Peyer's patch (tissue), 4 donors: Measurements from ENCODE around the gene ZNF765. TPM values are rescaled to one million over a fixed set of nuclear protein-coding genes. Genes with fewer than 3 reads are reported as not detected.
A peak's percentile ranks its signal among the peaks of the same experiment; 100 is the strongest.

ENCODE experiments used
- DNase-seq, 3 donors: peaks; one replicate each; pipeline ENCODE4 v3.0.0-alpha.2; 2017 to 2019
- H3K27ac ChIP-seq, 4 donors: fragments of 200-600 bp; sonication (generic); one replicate each; pipeline ENCODE4 v1.5.1; 2016 to 2019
- H3K27me3 ChIP-seq, 2 donors: fragments of 200-600 bp; sonication (generic); one replicate each; pipeline ENCODE4 v1.5.1; 2019
- H3K36me3 ChIP-seq, 3 donors: fragments of 200-600 bp; sonication (generic); one replicate each; pipeline ENCODE4 v1.5.1; 2016 to 2019
- H3K4me1 ChIP-seq, 4 donors: fragments of 200-600 bp; sonication (generic); one replicate each; pipeline ENCODE4 v1.5.1; 2016 to 2019
- H3K4me3 ChIP-seq, 4 donors: fragments of 200-600 bp; sonication (generic); 1 replicate in 3 of 4; 2 replicates in 1 of 4; pipeline ENCODE4 v1.5.1; 2016 to 2019; ENCODE audit warnings: mild to moderate bottlenecking in 1 of 4
- H3K9me3 ChIP-seq, 4 donors: fragments of 200-600 bp; sonication (generic); one replicate each; pipeline ENCODE4 v1.5.1; 2016 to 2019; ENCODE audit warnings: mild to moderate bottlenecking in 1 of 4
- CTCF ChIP-seq, 6 experiments: fragments of 450-650 bp in 4 of 6; fragments of 200-600 bp in 2 of 6; sonication (generic) in 1 of 6; IDR thresholded peaks; one replicate each; pipeline ENCODE4 v1.5.1; 2017 to 2019; ENCODE audit warnings: antibody characterized with exemption in 6 of 6, mild to moderate bottlenecking in 3 of 6, moderate library complexity in 1 of 6
- POLR2A ChIP-seq, 2 donors: fragments of 450-650 bp; IDR thresholded peaks; one replicate each; pipeline ENCODE4 v1.5.1; 2017; ENCODE audit warnings: antibody characterized with exemption in 2 of 2, mild to moderate bottlenecking in 2 of 2, moderate library complexity in 2 of 2
- total RNA-seq, 4 donors: library from RNA; depleted of rRNA; stranded (reverse); fragments of >200 nt; gene quantifications; one replicate each; pipeline ENCODE4 v1.1.0, GENCODE V29; 2016

Gene ZNF765
- total RNA-seq, 4 donors from 2014 or later, result 7.5 to 17.1 (median 12.0) TPM

- Histone ChIP-seq H3K27ac (peak overlapping the region; percentile 65 to 82 (median 70)), H3K4me1 (no peaks in the 10 kb centered on the region), H3K36me3 (no peaks in the 10 kb centered on the region), H3K27me3 (no peaks in the 10 kb centered on the region), H3K4me3 (peak overlapping the region; percentile 57 to 81 (median 76)), H3K9me3 (no peaks in the 10 kb centered on the region)
- no peak for TF ChIP-seq POLR2A (IDR thresholded peaks at IDR 0.05)
- TF ChIP-seq CTCF (IDR thresholded peaks at IDR 0.05), result no peak
- DNase-seq, result peak in 1 of 3 donors; percentile 23
Observed at GRCh38 chr19:53365899-53366493, 29.0 kb upstream of the ZNF765 start.

DNA sequence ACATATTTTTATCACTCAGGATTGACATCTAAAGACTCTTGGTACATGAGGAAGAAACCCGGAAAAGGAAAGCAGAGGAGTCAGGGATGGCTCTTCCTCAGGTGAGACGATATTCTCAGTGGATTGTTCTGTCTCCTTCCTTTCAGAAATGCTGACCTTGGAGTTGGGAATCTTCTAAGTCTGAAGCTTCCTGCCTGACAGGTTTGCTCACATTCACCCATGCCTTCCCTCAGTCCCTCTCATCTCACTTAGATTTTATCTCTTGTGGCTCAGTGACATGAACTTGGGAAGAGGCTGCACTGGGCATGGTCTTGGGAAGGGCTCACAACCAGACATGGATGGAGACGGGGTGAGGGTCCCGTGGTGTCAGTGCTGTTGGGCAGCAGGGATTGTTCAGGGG is 22.8 kb upstream of the ZNF765 start:
- Histone ChIP-seq H3K27me3 (no peaks in the 10 kb centered on the region), H3K36me3 (peaks cover 0 to 44% (median 5%) of the 10 kb centered on the region in 3 donors), H3K4me1 (no peaks in the 10 kb centered on the region), H3K4me3 (no peak overlapping the region), H3K27ac (no peak overlapping the region), H3K9me3 (peaks cover 0 to 3% (median 0%) of the 10 kb centered on the region in 4 donors)
- DNase-seq, result no peak
- TF ChIP-seq CTCF (IDR thresholded peaks at IDR 0.05) (no peak), POLR2A (IDR thresholded peaks at IDR 0.05) (no peak)

DNA sequence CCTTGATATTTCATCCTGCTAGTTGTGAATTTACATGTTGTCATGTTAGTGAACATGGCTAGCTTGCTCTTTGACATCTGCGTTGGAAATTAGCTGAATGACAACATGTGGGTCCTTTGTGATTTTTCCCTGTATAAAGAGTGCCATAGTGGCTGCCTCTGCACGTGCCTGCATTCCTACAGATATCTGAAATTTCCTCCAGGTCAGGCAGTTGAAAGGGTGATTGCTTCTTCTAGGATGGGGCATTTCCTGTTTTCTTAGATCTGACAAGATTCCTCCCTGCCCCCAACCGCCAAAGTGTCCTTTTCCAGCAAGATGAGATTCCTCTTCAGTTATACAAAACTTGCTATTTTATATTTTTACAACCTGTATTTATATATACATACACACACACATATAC is 20.7 kb upstream of the ZNF765 start:
- DNase-seq, result no peak
- Histone ChIP-seq H3K4me1 (no peaks in the 10 kb centered on the region), H3K4me3 (no peak overlapping the region), H3K27ac (no peak overlapping the region), H3K36me3 (peaks cover 0 to 65% (median 5%) of the 10 kb centered on the region in 3 donors), H3K27me3 (no peaks in the 10 kb centered on the region), H3K9me3 (peaks cover 0 to 20% (median 4%) of the 10 kb centered on the region in 4 donors)
- TF ChIP-seq POLR2A (IDR thresholded peaks at IDR 0.05) (no peak), CTCF (IDR thresholded peaks at IDR 0.05) (no peak)

DNA sequence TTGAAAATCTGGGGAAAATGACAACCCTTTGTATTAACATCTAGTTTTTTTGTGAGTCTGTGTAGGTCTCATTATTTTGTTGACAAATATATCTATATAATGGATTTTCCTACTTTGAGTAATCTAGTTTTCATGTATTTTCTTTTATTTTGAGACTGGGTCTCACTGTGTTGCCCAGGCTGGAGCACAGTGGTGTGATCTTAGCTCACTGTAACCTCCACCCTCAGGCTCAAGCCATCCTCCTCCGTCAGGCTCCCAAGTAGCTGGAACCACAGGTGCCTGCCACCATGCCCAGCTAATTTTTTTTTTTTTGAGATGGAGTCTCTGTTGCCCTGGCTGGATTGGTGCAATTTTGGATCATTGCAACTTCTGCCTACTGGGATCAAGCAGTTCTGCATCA is 20.2 kb upstream of the ZNF765 start:
- DNase-seq, result no peak
- Histone ChIP-seq H3K36me3 (peaks cover 0 to 70% (median 5%) of the 10 kb centered on the region in 3 donors), H3K27me3 (no peaks in the 10 kb centered on the region), H3K27ac (no peak overlapping the region), H3K4me1 (no peaks in the 10 kb centered on the region), H3K4me3 (no peak overlapping the region), H3K9me3 (peaks cover 0 to 24% (median 4%) of the 10 kb centered on the region in 4 donors)
- TF ChIP-seq POLR2A (IDR thresholded peaks at IDR 0.05) (no peak), CTCF (IDR thresholded peaks at IDR 0.05) (no peak)

DNA sequence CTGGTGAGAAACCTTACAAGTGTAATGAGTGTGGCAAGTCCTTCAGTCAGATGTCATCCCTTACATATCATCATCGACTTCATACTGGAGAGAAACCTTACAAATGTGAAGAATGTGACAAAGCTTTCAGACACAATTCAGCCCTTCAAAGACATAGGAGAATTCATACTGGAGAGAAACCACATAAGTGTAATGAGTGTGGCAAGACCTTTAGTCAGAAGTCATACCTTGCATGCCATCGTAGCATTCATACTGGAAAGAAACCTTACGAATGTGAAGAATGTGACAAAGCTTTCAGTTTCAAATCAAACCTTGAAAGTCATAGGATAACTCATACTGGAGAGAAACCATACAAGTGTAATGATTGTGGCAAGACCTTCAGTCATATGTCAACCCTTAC is 13.6 kb upstream of the ZNF765 start:
- no peak overlapping the region for H3K27ac ChIP-seq
- H3K36me3 ChIP-seq, result peaks cover 4 to 59% (median 12%) of the 10 kb centered on the region in 3 donors
- TF ChIP-seq CTCF (IDR thresholded peaks at IDR 0.05), result no peak
- no peak for TF ChIP-seq POLR2A (IDR thresholded peaks at IDR 0.05)
- H3K4me3 ChIP-seq, result no peak overlapping the region
- peaks cover 0 to 81% (median 11%) of the 10 kb centered on the region in 4 donors for H3K9me3 ChIP-seq
- H3K27me3 ChIP-seq, result no peaks in the 10 kb centered on the region
- no peaks in the 10 kb centered on the region for H3K4me1 ChIP-seq
- no peak for DNase-seq
